ENCODE results near the gene ATP6V0C. TPM values are rescaled to one million over a fixed set of nuclear protein-coding genes. Genes with fewer than 3 reads are reported as not detected.

The ATP6V0C gene
- total and polyA plus RNA-seq, 9 donors: 34.8 to 143 (median 119) TPM

GRCh38 chr16:2487903-2488531 is 25.7 kb upstream of the ATP6V0C start:
- no peak for TF ChIP-seq CTCF (IDR thresholded peaks at IDR 0.05)
- no peak for TF ChIP-seq POLR2A (IDR thresholded peaks at IDR 0.05)
- TF ChIP-seq EP300 (IDR thresholded peaks at IDR 0.05): no peak
- H3K27ac ChIP-seq: no peak overlapping the region
- no peaks in the 10 kb centered on the region for H3K9me3 ChIP-seq
- intact Hi-C loops (cut with DNase I): no loop called here
- DNase-seq: no peak
- no peak overlapping the region for H3K4me3 ChIP-seq
- H3K36me3 ChIP-seq: no peaks in the 10 kb centered on the region
- peaks cover 9% of the 10 kb centered on the region for H3K4me1 ChIP-seq (ENCODE audit: insufficient read depth)
- H3K27me3 ChIP-seq: no peaks in the 10 kb centered on the region
- WGBS, 3 donors: 82 to 83% (median 83%) methylated on average over 14 to 15 of the region's 15 CpGs

GRCh38 chr16:2489581-2489980 is 24.2 kb upstream of the ATP6V0C start:
- TF ChIP-seq POLR2A (IDR thresholded peaks at IDR 0.05) (no peak), EP300 (IDR thresholded peaks at IDR 0.05) (no peak), CTCF (IDR thresholded peaks at IDR 0.05) (no peak)
- WGBS, 3 donors: 91 to 93% (median 92%) methylated on average over 16 of the region's 16 CpGs
- Histone ChIP-seq H3K27me3 (no peaks in the 10 kb centered on the region), H3K4me1 (ENCODE audit: insufficient read depth) (no peaks in the 10 kb centered on the region), H3K27ac (no peak overlapping the region), H3K36me3 (no peaks in the 10 kb centered on the region), H3K4me3 (no peak overlapping the region), H3K9me3 (no peaks in the 10 kb centered on the region)
- DNase-seq: no peak
- intact Hi-C loops (cut with DNase I): no loop called here

DNA sequence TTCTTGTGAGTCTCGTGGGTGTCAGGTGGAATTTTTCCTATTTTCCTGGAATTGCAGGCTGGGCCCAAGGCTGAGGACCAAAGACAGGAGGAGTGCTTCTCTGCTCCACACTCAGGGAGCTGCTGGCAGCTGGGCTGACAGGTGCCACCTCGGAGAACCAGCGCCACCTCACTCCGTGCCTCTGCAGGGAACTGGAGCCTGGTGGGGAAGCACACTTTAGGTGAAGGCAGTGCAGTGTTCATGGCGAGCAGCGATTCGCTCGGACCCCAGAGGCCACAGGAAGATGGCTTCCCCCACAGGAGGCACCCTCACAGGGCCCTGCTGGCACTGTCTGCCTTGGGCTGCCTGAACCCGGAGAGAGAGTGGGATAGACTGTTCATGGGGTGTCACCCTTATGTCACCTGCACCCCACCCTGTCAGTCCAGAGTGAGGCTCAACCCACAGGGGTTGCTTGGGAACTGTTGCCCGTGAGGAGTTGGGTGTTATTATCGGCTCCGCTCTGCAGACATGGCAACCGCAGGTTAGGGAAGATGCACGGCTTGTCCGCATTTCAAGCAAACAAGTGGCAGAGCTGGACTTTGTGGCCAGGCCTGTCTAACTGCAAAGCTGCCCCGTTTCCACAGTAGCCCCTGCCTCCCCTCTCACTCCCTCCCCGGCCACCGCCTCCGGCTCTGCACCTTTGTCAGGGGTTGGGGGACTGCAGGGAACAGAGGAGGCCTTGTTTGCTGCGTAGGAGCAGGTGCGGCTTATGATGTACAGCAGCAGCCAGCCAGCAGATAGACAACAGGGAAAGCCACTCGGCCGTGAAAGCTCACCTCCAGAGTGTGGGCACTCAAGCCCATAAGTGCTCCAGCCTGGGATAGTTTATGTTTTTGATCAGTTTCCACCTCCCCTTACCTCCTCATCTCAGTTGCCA is 23.3 kb upstream of the ATP6V0C start:
- no peak overlapping the region for H3K4me3 ChIP-seq
- 89 to 91% (median 89%) methylated on average over 22 to 23 of the region's 23 CpGs for WGBS, 3 donors
- DNase-seq: no peak
- no peaks in the 10 kb centered on the region for H3K9me3 ChIP-seq
- intact Hi-C loops (cut with DNase I): no loop called here
- H3K27ac ChIP-seq: no peak overlapping the region
- no peak for TF ChIP-seq EP300 (IDR thresholded peaks at IDR 0.05)
- no peak for TF ChIP-seq CTCF (IDR thresholded peaks at IDR 0.05)
- TF ChIP-seq POLR2A (IDR thresholded peaks at IDR 0.05): no peak
- no peaks in the 10 kb centered on the region for H3K36me3 ChIP-seq
- H3K27me3 ChIP-seq: no peaks in the 10 kb centered on the region
- no peaks in the 10 kb centered on the region for H3K4me1 ChIP-seq (ENCODE audit: insufficient read depth)

DNA sequence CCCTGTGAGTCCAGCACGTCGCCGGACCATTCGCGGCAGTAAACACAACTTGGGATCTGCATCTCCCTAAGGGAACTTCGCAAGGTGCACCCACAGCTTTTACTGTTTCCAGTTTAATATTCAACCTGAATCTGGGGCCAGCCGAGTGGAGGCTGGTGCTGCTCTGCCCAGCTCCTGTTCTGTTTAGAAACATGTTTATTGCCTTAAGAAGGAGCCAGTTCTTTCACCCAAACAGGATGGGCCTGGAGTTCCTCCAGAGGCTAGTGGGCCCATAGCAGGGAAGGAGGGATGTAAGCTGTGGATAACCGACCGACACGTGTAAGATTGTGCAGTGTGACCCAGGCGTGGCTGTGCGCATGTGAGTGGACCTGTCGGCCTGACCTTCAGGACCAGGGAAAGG is 21.5 kb upstream of the ATP6V0C start:
- DNase-seq: no peak
- Histone ChIP-seq H3K27me3 (no peaks in the 10 kb centered on the region), H3K27ac (no peak overlapping the region), H3K4me1 (ENCODE audit: insufficient read depth) (no peaks in the 10 kb centered on the region), H3K9me3 (no peaks in the 10 kb centered on the region), H3K36me3 (no peaks in the 10 kb centered on the region), H3K4me3 (no peak overlapping the region)
- intact Hi-C loops (cut with DNase I): no loop called here
- WGBS, 3 donors: 88 to 92% (median 89%) methylated on average over 13 of the region's 13 CpGs
- no peak for TF ChIP-seq CTCF (IDR thresholded peaks at IDR 0.05)
- TF ChIP-seq EP300 (IDR thresholded peaks at IDR 0.05): no peak
- TF ChIP-seq POLR2A (IDR thresholded peaks at IDR 0.05): no peak

All from ovary (tissue), 9 donors.